BJ (cell line): ENCODE data around the gene ADAMTS1. TPM values are rescaled to one million over a fixed set of nuclear protein-coding genes. Genes with fewer than 3 reads are reported as not detected.

Experiments used
- CTCF ChIA-PET: fragments of 350-600 bp; formaldehyde crosslinking; extraction: SDS; loops from one replicate; lab custom pipeline; 2021; ENCODE audit warnings: antibody characterized with exemption, inconsistent platforms; lab: Yijun Ruan, JAX
- POLR2A ChIA-PET: fragments of 300-600 bp; sonication (Branson Sonifier 250); formaldehyde crosslinking; extraction: SDS; loops from one replicate; lab custom pipeline; 2021; ENCODE audit warnings: antibody characterized with exemption; lab: Charles Lee
- DNase-seq: peaks from one replicate; pipeline ENCODE4 v3.0.0-alpha.2; 2011; ENCODE audit warnings: low read depth
- H3K27me3 ChIP-seq: 2 replicates; pipeline ENCODE4 v1.6.0; 2011; ENCODE audit warnings: low read length; ENCODE audit not compliant: control insufficient read depth, insufficient read depth
- H3K36me3 ChIP-seq: 2 replicates; pipeline ENCODE4 v1.5.1; 2011; ENCODE audit warnings: low read length; ENCODE audit not compliant: control insufficient read depth, insufficient read depth
- H3K4me3 ChIP-seq: 2 replicates; pipeline ENCODE4 v1.5.1; 2011; ENCODE audit warnings: low read depth, mild to moderate bottlenecking, control low read depth, low read length
- CTCF ChIP-seq: IDR thresholded peaks from 2 replicates; pipeline ENCODE4 v1.5.1; 2011; ENCODE audit warnings: low read depth, mild to moderate bottlenecking, control low read depth, inconsistent platforms, low read length, moderate library complexity; ENCODE audit not compliant: insufficient read depth
- polyA plus RNA-seq: library from polyadenylated mRNA; depleted of rRNA; stranded (reverse); fragments of >200 nt; gene quantifications from 2 replicates; pipeline ENCODE4 v1.2.3, GENCODE V29; 2011

ADAMTS1 gene
- polyA plus RNA-seq, 1 experiment, result 1,081 TPM

GRCh38 chr21:26826801-26827200 is 18.4 kb downstream of the ADAMTS1 start:
- DNase-seq, result no peak
- CTCF ChIA-PET, result interaction anchor here (0.8 to 5.2 kb wide), 2 partner anchors 11 to 58 kb away, joined by 3 to 28 read pairs; no protein-coding TSS in a partner anchor
- no peaks in the 10 kb centered on the region for H3K27me3 ChIP-seq
- no peak for TF ChIP-seq CTCF
- H3K4me3 ChIP-seq, result no peak overlapping the region
- POLR2A ChIA-PET, result no interaction called here
- no peaks in the 10 kb centered on the region for H3K36me3 ChIP-seq

- no peak for DNase-seq
- CTCF ChIA-PET, result interaction anchor here (1.1 to 1.4 kb wide), 2 partner anchors 12 to 14 kb away, joined by 3 to 4 read pairs; no protein-coding TSS in a partner anchor
- no peak for TF ChIP-seq CTCF
Measured at GRCh38 chr21:26820509-26820908, 24.7 kb downstream of the ADAMTS1 start.

GRCh38 chr21:26819740-26820324 is 25.4 kb downstream of the ADAMTS1 start:
- ChIA-PET POLR2A (no interaction called here), CTCF (interaction anchor here (1.1 to 1.4 kb wide), 2 partner anchors 13 to 15 kb away, joined by 3 to 4 read pairs; no protein-coding TSS in a partner anchor)
- H3K27me3 ChIP-seq, result no peaks in the 10 kb centered on the region
- H3K36me3 ChIP-seq, result no peaks in the 10 kb centered on the region
- no peak for TF ChIP-seq CTCF
- DNase-seq, result no peak
- no peak overlapping the region for H3K4me3 ChIP-seq

More at GRCh38 chr21:26820509-26820908, 24.7 kb downstream of the ADAMTS1 start:
- Histone ChIP-seq H3K36me3 (no peaks in the 10 kb centered on the region), H3K4me3 (no peak overlapping the region), H3K27me3 (no peaks in the 10 kb centered on the region)
- POLR2A ChIA-PET, result no interaction called here

- Histone ChIP-seq H3K4me3 (no peak overlapping the region), H3K27me3 (no peaks in the 10 kb centered on the region), H3K36me3 (no peaks in the 10 kb centered on the region)
- ChIA-PET POLR2A (no interaction called here), CTCF (interaction anchor here (1.4 kb wide), 1 partner anchor 15 kb away, joined by 4 read pairs; no protein-coding TSS in a partner anchor)
- no peak for TF ChIP-seq CTCF
- DNase-seq, result no peak
Measured at GRCh38 chr21:26818906-26819305, 26.3 kb downstream of the ADAMTS1 start.

GRCh38 chr21:26815197-26815596 is 30.0 kb downstream of the ADAMTS1 start:
- ChIA-PET POLR2A (interaction anchor here (1.0 kb wide), 1 partner anchor 14 kb away, joined by 7 read pairs; no protein-coding TSS in a partner anchor), CTCF (interaction anchor here (0.6 to 3.1 kb wide), 11 partner anchors 10 to 1818 kb away, joined by 3 to 28 read pairs (median 6); no protein-coding TSS in a partner anchor)
- DNase-seq, result no peak
- no peak for TF ChIP-seq CTCF
- Histone ChIP-seq H3K27me3 (no peaks in the 10 kb centered on the region), H3K4me3 (no peak overlapping the region), H3K36me3 (no peaks in the 10 kb centered on the region)
